Breast epithelium (tissue), 3 donors: ENCODE results near the gene RXFP4.

Source experiments
- CTCF ChIP-seq, 3 donors: fragments of 450-650 bp; IDR thresholded peaks; one replicate each; pipeline ENCODE4 v1.5.1; 2016 to 2017; ENCODE audit warnings: antibody characterized with exemption in 3 of 3, mild to moderate bottlenecking in 3 of 3, moderate library complexity in 3 of 3
- POLR2AphosphoS5 ChIP-seq, 3 donors: sonication (generic); formaldehyde crosslinking; IDR thresholded peaks; one replicate each; pipeline ENCODE4 v1.6.1; 2017; ENCODE audit warnings: antibody characterized with exemption in 3 of 3

GRCh38 chr1:155920717-155921116 is 20.7 kb upstream of the RXFP4 start:
- no peak for TF ChIP-seq CTCF (IDR thresholded peaks at IDR 0.05)
- TF ChIP-seq POLR2AphosphoS5 (IDR thresholded peaks at IDR 0.05): no peak
